ENCODE results near the gene CPNE6. TPM values are rescaled to one million over a fixed set of nuclear protein-coding genes. Genes with fewer than 3 reads are reported as not detected.

CPNE6 gene
- total and polyA plus RNA-seq, 2 of the 8 experiments (the other 6 are each of a cell fraction or from before 2014, with no cell fraction given) = 0.05 TPM; not detected in 1

- TF ChIP-seq CHD7 (IDR thresholded peaks at IDR 0.05; ENCODE audit: insufficient replicate concordance, low read length) (no peak), SIRT6 (IDR thresholded peaks at IDR 0.05; ENCODE audit: low read length) (no peak), BRCA1 (IDR thresholded peaks at IDR 0.05; ENCODE audit: low read depth, low read length) (no peak), POU5F1 (IDR thresholded peaks at IDR 0.05; ENCODE audit: low read depth, low read length) (no peak), TAF7 (optimal IDR thresholded peaks at IDR 0.05; ENCODE audit: borderline replicate concordance, low read depth, low read length) (no peak), TCF12 (IDR thresholded peaks at IDR 0.05; ENCODE audit: low read depth, low read length) (no peak), CHD2 (IDR thresholded peaks at IDR 0.05; ENCODE audit: low read length) (no peak)
Measured at GRCh38 chr14:24054646-24055045, 16.7 kb upstream of the CPNE6 start (continued).

Measured in H1 (cell line).